OCI-LY1 (cell line): Measurements from ENCODE around the gene RDH5.

Experiments used
- H2AFZ ChIP-seq: fragments of 200-600 bp; sonication (generic), shearing (Covaris generic); 2 replicates; pipeline ENCODE4 v1.6.0; 2014; ENCODE audit warnings: antibody characterized with exemption, mild to moderate bottlenecking, low read length
- H3F3A ChIP-seq: fragments of 200-600 bp; sonication (generic), shearing (Covaris generic); 2 replicates; pipeline ENCODE4 v1.6.0; 2014; ENCODE audit warnings: mild to moderate bottlenecking, antibody characterized with exemption, low read length, moderate library complexity; ENCODE audit not compliant: insufficient read depth
- H3K27ac ChIP-seq: fragments of 200-600 bp; sonication (generic); 2 replicates; pipeline ENCODE4 v1.5.1; 2014; ENCODE audit warnings: low read length, mixed run types, mild to moderate bottlenecking, low read depth; ENCODE audit not compliant: poor library complexity, severe bottlenecking
- H3K27me3 ChIP-seq: fragments of 200-600 bp; sonication (generic); 2 replicates; pipeline ENCODE4 v1.6.0; 2014; ENCODE audit warnings: antibody characterized with exemption, mild to moderate bottlenecking, low read length, moderate library complexity; ENCODE audit not compliant: insufficient read depth
- H3K36me3 ChIP-seq: fragments of 200-600 bp; sonication (generic); 2 replicates; pipeline ENCODE4 v1.6.1; 2014; ENCODE audit warnings: mild to moderate bottlenecking, antibody characterized with exemption, low read length, moderate library complexity, mixed read lengths; ENCODE audit not compliant: insufficient read depth
- H3K4me1 ChIP-seq: fragments of 200-600 bp; sonication (generic); 2 replicates; pipeline ENCODE4 v1.5.1; 2014; ENCODE audit warnings: mild to moderate bottlenecking, low read length, moderate library complexity; ENCODE audit not compliant: insufficient read depth, severe bottlenecking
- H3K4me2 ChIP-seq: fragments of 200-600 bp; sonication (generic), shearing (Covaris generic); 2 replicates; pipeline ENCODE4 v1.6.1; 2014; ENCODE audit warnings: low read length
- H3K4me3 ChIP-seq: fragments of 200-600 bp; sonication (generic); 2 replicates; pipeline ENCODE4 v1.5.1; 2014; ENCODE audit warnings: low read length, low read depth, mild to moderate bottlenecking, mixed read lengths; ENCODE audit not compliant: poor library complexity, severe bottlenecking
- H3K79me2 ChIP-seq: fragments of 200-600 bp; shearing (Covaris generic); 2 replicates; pipeline ENCODE4 v1.6.1; 2016; ENCODE audit warnings: mixed run types, low read length, mixed read lengths; ENCODE audit not compliant: insufficient read depth
- H3K9ac ChIP-seq: fragments of 200-600 bp; sonication (generic), shearing (Covaris generic); 2 replicates; pipeline ENCODE4 v1.6.1; 2014; ENCODE audit warnings: mild to moderate bottlenecking, low read length, mixed read lengths
- H3K9me2 ChIP-seq: fragments of 200-600 bp; sonication (generic), shearing (Covaris generic); 2 replicates; pipeline ENCODE4 v1.6.1; 2014; ENCODE audit warnings: low read depth, mild to moderate bottlenecking, low read length, mixed read lengths
- H3K9me3 ChIP-seq: fragments of 200-600 bp; shearing (Covaris generic); 2 replicates; pipeline ENCODE4 v1.6.1; 2014; ENCODE audit warnings: low read length, mixed read lengths
- H4K20me1 ChIP-seq: fragments of 200-600 bp; sonication (generic), shearing (Covaris generic); 2 replicates; pipeline ENCODE4 v1.6.0; 2016; ENCODE audit warnings: mild to moderate bottlenecking, low read length; ENCODE audit not compliant: insufficient read depth
- EZH2 ChIP-seq: fragments of 200-600 bp; sonication (generic), shearing (Covaris generic); IDR thresholded peaks from 2 replicates; pipeline ENCODE4 v1.8.0; 2017; ENCODE audit warnings: borderline replicate concordance, mixed run types, mild to moderate bottlenecking, antibody characterized with exemption, low read length, moderate library complexity, mixed read lengths
- TF ChIP-seq, protein P1 (sequence below): fragments of 200-600 bp; sonication (generic), shearing (Covaris generic); IDR thresholded peaks from 2 replicates; pipeline ENCODE4 v1.5.1; 2017; ENCODE audit warnings: mild to moderate bottlenecking, antibody characterized with exemption, low read length, moderate library complexity, mixed read lengths

The RDH5 gene

DNA sequence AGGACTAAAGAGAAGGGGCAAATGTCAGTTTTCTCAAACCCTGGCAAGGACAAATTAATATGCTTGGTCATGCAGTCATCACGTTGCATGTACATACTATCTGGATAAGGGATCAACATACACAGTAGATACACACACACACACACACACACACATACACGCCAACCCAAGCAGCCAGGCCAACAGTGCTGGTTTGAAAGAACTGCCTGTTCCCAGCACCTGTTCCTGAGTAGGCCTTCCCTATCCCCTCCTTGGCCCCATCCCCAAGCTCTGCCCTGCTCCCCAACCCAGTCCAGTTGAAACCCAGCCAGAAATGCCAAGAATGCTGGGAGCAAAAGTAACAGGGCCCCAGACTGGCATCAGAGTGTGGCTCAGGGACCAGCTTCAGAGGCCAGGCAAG lies 16.9 kb upstream of the RDH5 start:
- H3K9me3 ChIP-seq = no peaks in the 10 kb centered on the region
- TF ChIP-seq EZH2 = no peak
- TF ChIP-seq, protein P1, sequence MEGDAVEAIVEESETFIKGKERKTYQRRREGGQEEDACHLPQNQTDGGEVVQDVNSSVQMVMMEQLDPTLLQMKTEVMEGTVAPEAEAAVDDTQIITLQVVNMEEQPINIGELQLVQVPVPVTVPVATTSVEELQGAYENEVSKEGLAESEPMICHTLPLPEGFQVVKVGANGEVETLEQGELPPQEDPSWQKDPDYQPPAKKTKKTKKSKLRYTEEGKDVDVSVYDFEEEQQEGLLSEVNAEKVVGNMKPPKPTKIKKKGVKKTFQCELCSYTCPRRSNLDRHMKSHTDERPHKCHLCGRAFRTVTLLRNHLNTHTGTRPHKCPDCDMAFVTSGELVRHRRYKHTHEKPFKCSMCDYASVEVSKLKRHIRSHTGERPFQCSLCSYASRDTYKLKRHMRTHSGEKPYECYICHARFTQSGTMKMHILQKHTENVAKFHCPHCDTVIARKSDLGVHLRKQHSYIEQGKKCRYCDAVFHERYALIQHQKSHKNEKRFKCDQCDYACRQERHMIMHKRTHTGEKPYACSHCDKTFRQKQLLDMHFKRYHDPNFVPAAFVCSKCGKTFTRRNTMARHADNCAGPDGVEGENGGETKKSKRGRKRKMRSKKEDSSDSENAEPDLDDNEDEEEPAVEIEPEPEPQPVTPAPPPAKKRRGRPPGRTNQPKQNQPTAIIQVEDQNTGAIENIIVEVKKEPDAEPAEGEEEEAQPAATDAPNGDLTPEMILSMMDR = no peak
- H3K27ac ChIP-seq = no peak overlapping the region
- no peak overlapping the region for H3K4me3 ChIP-seq
- H3K4me1 ChIP-seq = peaks cover 5% of the 10 kb centered on the region
- H3K79me2 ChIP-seq = no peaks in the 10 kb centered on the region
- H3K9me2 ChIP-seq = no peaks in the 10 kb centered on the region
- H3K9ac ChIP-seq = no peak overlapping the region
- no peak overlapping the region for H2AFZ ChIP-seq
- H3K36me3 ChIP-seq = no peaks in the 10 kb centered on the region
- H3F3A ChIP-seq = no peaks in the 10 kb centered on the region
- no peaks in the 10 kb centered on the region for H4K20me1 ChIP-seq
- no peak overlapping the region for H3K4me2 ChIP-seq
- peaks cover 13% of the 10 kb centered on the region for H3K27me3 ChIP-seq

DNA sequence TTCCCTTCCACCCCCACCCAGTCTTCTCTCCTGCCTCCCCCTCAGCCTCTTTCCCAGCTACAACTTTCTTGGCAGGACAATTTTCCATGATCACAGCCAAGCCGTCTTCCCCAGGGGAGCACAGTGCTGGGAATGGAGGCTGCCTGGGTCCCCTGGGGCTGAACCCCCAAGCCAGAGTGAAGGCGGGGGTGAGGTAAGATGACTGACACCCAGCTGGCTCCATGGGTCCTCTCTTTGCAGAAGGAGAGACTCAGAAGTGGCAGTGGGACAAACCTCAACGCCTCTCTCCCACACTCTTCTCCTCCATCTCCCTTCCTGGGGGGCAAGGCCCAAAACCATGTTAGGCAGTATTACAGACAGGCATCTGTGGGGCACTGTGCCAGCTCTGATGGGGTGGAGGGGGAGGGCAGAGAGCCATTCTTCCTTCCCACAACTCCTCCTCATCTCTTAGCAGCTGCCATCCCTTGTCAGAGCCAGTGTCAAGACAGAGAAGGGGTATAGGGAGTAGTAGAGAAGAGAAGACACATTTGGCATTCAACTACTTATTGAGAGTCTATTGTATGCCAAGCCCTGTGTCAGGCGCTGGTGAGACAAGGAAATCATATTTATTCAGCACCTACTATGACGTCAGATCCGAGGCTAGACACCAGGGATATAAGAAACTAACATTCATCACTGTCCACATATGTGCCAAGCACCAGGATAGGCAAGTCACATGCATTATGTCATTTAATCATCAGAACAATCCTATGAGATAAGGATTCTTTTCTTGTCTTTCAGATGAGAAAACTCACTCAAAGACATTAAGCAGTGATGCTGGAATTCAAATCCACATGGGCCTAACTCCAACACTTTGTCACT lies 16.1 kb upstream of the RDH5 start:
- Histone ChIP-seq H3K4me3 (no peak overlapping the region), H3K9ac (no peak overlapping the region)

DNA sequence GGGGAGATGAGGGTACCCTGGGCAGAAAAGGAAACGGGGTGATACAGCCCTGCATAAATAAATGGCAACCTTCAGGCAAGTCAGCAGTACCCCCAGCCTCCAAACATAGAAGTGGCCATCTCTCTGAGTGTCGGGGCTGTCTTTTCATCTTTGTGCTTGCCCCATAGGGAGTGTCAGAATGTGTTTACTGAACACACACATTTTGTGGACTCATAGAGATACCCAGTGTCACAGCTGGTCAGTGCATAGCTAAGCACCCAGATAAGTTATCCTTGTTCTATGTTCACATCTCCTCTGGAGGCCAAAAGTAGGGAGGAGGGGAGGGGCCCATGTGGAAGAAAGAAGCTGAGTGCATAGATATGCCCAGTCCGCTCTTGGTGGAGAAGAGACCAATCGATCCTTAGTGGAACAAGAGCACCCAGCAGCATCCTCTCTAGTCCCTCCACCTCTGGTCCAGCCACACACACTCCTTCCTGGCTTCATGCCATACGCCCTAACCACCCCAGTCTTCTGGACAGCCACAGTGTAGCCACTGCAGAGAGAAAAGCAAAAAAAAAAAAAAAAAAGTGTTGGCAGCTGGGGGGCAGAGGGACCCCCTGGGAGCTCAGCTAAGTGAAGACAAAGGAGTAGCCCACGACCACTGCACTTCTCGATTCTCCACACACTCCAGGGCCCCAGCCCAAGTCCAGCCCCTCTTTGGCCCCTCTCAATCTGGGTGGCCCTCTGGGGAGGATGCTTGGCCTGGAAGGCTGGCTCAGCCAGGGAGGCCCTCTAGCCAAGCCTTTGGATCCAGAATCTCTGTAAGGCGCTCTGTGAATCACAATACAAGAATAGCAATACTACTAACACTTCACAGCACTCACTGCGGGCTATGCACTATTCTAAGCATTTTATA lies 15.1 kb upstream of the RDH5 start:
- H3K4me3 ChIP-seq = no peak overlapping the region
- no peaks in the 10 kb centered on the region for H3K36me3 ChIP-seq
- no peaks in the 10 kb centered on the region for H4K20me1 ChIP-seq
- H3K27ac ChIP-seq = no peak overlapping the region
- no peak overlapping the region for H3K4me2 ChIP-seq
- H3K4me1 ChIP-seq = peaks cover 7% of the 10 kb centered on the region
- no peaks in the 10 kb centered on the region for H3F3A ChIP-seq
- H3K79me2 ChIP-seq = no peaks in the 10 kb centered on the region
- H2AFZ ChIP-seq = no peak overlapping the region
- no peaks in the 10 kb centered on the region for H3K9me2 ChIP-seq
- TF ChIP-seq, protein P1 = no peak
- no peak for TF ChIP-seq EZH2
- H3K27me3 ChIP-seq = peaks cover 18% of the 10 kb centered on the region
- H3K9ac ChIP-seq = no peak overlapping the region
- H3K9me3 ChIP-seq = no peaks in the 10 kb centered on the region

More for the DNA sequence above, 16.1 kb upstream of the RDH5 start:
- Histone ChIP-seq H3K4me1 (peaks cover 7% of the 10 kb centered on the region), H3F3A (no peaks in the 10 kb centered on the region), H3K9me3 (no peaks in the 10 kb centered on the region), H2AFZ (no peak overlapping the region), H3K4me2 (no peak overlapping the region), H3K79me2 (no peaks in the 10 kb centered on the region), H3K36me3 (no peaks in the 10 kb centered on the region), H3K9me2 (no peaks in the 10 kb centered on the region), H3K27me3 (peaks cover 18% of the 10 kb centered on the region), H4K20me1 (no peaks in the 10 kb centered on the region), H3K27ac (no peak overlapping the region)
- no peak for TF ChIP-seq EZH2
- TF ChIP-seq, protein P1 = no peak
